NCI-H446 treated with DMSO at 0.1 percent for 48 hours (cell line): ENCODE results near the gene TIAM2.
A peak's percentile ranks its signal among the peaks of the same experiment; 100 is the strongest.
"Not testable (repeated sequence)": the region's sequence is repeated elsewhere in the genome, so short reads cannot be mapped to it uniquely, and the experiment has no call there.

Experiments
- DNase-seq: peaks from one replicate; lab custom pipeline; 2025; lab: John Stamatoyannopoulos, UW

Gene TIAM2

DNA sequence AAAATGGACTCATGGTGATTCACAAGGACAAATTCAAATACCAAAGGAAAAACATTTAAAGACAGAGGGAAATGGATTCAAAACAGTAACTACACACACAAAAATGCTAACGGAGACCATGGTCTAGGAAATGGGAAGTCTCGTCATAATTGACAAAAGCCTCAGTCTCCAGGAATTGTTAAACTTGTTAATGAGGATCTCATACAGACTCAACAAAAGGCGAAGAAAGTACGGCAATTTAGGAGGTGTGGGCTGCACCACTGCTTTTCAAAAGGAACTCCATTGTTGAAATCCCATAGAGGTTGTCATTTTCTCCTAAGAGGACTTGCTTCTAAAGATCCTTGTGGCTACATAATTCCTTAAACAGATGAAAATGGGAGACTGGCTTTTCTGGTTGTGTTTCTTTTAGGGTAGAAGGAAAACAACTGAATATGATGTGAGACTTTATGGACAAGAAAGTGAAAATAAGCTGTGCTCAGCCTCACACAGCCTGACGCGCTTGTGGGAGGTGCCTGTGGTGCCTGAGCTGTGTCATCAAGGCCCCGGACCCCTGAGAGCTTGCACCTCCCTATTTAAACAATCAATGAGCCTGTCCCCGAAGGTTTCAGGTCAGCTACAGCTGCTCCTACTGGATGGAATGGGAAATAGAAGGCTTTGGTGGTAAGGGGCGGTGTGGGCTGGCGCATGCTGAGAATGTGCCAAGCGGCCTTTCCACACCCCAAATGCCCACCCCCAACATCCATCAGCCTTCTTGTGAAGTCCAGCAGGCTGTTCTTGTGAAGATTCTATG, 266.2 kb downstream of the TIAM2 start:
- DNase-seq = no peak

DNA sequence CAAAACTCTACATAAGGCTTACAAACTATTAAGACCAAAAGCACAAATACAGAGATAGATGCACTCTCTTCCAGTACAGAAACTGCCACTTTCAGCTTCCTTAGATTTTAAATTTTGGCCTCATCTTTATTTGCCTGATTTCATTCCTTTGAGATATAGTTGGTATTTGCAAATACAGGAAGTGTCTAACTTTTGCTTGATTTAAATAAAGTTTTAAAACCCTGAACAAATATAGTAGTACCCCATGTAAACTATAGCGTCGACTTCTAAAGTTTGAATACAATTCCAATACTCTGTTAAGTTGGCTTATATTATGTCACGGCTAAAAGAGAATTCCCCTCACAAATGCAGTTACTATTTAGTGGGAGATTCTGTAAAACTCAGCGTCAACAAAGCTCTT, 267.5 kb downstream of the TIAM2 start:
- no peak for DNase-seq

DNA sequence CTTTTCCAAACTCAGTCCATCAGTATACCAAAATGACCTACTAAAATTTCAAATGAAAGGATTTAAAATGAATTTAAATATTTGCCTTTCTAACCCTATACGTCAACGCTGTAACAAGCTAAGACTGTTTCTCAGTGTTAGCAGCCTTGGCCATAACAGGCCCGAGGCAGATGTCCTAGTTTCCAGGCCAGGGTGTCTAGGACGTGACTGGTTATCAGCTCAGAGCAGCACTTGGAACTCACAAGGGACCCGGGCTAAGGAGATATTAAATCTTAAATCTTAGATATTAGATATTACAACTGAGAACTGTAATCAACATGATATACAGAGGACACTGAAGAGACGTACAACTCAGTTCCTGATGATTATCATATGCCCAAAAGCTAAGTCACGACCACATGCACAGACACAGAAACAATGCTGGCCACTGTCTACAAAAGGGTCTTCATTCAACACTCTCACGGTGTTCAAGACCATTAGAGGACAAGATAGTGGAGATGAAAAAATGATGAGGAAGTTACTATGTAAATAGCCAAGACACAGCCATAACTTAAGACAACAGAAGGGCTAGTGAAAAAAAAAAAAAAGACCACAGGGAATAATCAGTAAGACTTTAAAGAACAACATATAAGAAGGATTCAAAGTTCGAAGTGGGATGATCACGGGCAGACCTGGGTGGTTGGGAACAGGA, 268.4 kb downstream of the TIAM2 start, which contains the start of gene CLDN20:
CLDN20 (plus strand) TSS at position 641 of the 691 bp plus-strand sequence. CDS start 11,707 bp downstream, outside the sequence.
- no peak for DNase-seq

DNA sequence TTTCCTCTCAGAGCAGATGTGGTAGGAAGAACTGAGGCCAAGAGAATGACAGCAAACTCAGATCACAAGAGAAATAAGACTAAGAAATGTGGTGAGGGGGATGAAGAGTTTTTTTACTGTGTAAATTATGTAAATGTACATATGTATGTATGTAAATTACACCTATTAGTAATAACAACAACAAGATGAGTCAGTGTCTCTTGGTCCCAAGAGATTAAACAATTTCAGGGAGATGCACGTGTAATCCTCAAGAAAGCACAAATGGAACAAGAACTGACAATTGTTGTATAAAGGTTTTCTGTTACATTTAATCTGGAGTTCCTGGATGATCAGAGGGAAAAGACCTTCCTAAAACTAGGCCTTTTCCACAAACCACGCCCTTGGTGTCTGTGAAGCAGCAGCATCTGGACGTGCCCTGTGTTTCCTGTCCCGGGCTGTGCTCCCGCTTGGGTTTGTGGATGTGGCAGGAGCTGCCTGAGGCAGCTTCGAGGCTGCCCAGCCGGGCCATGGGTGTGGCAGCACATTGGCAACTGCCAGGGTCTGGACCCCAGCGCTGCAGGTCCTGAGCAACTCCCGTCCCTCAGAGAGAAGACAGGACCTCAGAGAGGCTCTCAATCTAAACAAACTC, 269.7 kb downstream of the TIAM2 start:
- no peak for DNase-seq

DNA sequence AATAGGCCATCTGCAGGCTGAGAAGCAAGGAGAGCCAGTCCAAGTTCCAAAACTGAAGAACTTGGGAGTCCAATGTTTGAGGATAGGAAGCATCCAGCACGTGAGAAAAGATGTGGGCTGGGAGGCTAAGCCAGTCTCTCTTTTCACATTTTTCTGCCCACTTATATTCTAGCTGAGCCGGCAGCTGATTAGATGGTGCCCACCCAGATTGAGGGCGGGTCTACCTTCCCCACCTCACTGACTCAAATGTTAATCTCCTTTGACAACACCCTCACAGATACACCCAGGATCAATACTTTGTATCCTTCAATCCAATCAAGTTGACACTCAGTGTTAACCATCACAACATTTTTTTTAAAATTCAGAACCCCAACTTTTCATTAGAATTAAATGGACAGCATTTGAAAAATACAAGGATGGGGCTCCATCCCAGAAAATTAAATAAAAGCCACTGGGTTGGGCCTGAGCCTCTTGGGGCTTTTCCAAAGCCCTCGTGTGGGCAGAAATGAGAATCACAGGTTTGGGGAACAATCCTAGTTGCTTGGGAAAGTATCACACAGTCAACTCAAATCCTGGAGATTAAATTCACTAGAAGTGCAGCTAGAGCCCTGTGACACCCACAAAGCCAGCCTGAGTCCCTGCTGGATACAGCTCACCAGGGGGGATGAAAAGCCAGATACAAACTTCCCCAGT, 270.9 kb downstream of the TIAM2 start:
- no peak for DNase-seq

DNA sequence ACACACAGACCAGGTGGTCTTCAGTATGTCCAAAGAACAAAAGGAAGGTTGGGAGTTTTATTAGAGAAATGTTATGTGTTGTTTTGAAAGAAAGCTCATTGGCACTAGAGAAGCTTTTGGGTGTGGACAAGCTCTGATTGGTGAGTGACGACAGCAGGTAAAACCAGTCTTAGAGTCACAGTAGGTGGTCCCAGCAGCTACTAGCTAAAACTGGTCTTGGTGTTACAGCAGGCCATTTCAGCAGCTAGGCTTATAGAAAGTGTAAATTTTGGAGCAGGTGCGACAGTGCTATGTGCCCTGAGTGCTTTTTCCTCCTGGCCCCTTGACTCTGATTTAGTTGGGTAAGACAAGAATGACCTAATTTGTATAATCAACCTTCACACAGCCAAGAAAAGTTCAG, 272.3 kb downstream of the TIAM2 start:
- DNase-seq = no peak

DNA sequence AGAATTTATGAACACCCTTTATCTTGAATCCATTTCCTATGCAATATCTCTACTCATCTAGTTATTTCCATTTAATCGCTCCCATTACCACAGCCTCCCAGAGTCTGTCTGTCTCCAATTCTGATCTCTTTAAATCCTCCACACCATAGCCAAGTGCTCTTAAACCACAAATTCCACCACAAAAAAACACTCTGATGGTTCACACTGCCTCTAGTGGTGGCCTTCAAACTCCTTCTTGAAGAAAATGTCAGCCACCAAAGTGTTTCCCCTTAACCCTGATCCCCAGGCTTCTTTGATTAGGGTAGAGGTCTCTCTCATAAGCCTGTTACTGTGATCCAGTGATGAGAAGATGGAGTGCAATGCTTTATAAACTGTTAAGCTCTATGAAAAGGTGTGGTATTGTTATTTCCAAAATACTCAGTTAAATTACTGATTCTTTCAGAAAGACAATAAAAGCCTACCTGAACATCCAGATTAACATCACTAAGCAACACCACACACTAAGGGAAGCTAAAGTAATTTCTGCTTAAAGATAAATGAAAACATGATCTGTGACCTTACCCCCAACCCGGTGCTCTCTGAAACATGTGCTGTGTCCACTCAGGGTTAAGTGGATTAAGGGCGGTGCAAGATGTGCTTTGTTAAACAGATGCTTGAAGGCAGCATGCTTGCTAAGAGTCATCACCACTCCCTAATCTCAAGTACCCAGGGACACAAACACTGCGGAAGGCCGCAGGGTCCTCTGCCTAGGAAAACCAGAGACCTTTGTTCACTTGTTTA, 273.2 kb downstream of the TIAM2 start:
- not testable (repeated sequence) for DNase-seq

DNA sequence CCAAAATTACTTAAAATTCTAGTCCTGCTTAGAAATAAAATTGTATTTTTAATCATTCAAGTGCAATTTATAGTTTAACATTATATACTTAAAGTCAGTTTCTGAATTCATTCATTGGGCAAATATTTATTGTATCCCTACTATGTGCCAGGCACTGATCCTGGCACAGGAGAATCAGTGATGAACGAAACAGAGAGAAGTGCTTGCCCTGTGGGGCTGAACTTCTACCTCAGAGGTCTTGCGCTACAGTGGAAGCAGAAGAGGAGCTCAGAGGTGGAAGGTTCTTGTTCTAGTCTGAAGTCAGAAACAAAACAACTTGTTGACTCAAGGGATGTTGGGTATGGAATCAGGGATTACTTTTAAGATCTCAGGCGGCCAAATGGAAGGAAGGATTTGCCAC, 274.6 kb downstream of the TIAM2 start:
- no peak for DNase-seq

DNA sequence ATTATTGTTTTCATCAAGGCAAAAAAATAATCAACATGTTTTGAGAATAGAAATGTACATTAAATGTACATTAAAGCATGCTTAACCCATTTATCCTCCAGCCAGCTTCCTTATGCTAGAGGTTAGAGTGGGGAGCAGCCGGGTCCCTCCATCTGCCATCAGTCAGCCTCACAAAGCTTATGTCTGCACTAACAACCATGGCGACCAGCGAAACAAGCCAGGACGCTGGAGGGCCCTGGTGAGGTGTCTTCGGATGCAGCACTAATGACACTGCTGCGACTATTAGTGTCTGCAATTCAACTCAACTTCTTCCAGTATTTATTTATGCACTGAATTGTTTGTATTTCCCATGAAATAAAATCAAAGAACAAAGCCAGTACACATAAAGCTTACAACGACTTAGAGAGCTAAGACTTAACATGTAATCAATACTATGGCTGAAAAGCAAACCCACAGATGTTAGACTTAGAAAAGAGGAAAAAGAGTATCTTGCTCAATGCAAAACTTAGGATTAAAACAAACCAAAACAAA, 275.5 kb downstream of the TIAM2 start:
- no peak for DNase-seq

DNA sequence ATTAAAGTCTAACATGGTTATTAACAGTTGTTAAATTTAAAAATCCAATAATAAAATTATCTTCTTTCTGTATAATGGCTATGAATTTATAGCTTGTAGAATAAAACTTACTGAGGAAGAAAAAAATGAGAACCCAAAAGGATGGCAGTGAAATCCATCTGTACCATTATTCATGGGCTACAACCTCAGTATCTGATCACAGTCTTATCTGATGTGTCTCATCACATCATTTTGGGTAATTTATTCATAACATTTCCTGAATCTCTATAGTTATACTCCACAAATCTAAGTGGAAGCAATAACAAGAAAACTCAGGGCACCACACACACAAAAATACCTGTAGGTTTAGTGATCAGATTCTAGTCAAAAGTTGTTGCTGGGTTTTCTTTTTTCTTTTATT, 276.0 kb downstream of the TIAM2 start:
- no peak for DNase-seq

DNA sequence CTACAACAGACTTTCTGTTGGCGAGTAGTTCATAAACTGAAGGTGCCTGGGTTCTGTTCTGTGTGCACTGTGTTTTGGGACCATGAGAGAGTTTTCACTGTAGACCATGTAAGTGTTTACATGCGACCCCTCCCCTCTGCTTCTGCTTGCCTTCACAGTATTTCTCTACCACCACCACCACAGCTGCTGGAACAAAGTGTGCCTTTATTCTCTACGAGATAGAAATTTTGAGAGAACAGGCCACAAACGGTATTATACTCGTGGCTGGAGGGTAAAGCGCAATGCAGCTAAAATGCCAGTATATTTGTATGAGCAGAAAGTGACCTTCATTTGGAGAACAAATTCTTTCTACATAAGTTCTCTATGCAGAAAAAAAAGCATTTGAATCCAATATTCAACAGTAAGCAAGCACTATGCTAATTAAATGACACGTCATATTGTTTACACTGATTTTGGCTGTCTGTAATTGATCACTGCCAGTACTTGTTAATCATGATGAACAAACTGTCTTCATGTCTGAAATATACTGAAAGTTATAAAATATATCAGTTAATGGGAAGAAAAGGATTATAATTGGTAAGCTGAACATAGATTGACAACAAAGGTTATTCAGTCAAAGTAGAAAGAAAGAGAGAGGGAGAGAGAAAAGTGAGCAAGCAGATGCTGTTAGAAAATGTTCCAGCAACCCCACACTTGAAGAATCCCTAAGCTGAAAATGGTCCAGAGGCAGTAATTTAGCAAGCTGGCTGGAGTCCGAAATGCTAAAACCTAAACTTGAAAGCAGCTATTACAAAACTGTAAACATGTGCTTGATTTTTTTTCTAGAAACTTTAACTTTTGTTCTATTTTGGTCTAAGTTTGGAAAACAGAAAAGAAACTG, 277.5 kb downstream of the TIAM2 start:
- peak; percentile 23 for DNase-seq

DNA sequence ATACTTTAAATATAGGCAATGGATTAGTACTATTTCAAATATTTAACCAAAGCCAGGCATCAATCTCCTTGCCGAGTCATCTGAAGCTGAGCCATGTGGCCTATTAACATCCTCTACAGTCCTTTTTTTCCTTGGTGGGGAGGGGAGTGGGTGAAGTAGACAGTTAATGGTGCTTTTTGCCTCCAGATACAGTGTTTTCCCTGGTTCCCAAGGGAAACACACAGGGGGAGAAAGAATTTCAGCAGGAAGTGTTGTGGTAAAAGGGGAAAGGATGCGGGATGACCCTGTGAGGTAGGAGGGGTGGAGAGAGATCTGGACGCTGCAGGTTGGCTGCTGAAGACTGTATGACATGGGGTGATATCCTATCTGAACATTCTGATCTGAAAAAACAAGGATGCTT, 278.3 kb downstream of the TIAM2 start:
- DNase-seq = peak; percentile 38

DNA sequence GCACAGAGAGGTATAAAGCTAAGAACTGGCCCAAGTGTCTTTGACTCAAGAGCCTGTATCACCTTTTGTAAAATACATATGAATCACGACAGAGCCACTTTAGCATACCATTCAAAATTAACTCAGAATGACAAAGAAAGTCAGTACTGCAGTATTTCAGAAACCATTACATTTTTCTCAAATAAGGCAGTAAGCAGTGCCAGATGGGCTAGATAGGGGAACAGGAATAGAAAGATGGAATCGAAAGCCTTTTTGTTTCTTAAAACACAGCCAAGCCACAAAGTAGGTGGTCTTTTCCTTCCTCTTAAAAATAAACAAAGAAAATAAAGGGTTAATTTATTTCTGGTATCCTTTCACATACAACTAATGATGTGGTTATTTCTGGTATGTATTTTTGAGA, 279.0 kb downstream of the TIAM2 start:
- no peak for DNase-seq

DNA sequence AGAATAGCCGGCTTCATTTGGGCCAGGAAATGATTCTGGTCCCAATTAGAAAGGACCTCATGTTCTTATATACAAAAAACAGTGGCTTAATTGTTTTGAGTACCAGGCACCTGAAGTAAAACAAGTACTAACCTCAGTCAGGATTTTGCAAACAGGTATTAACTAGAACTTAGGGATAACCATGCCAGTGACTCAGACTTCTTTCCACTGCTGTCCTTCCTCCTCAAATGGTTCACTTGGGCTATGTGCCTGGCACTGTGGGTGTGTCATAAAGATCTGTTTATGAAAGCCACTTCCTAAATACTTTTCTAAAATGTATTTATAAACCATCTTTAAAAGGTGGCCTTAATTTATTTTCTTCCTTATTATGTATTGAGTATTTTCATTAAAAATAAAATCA, 279.4 kb downstream of the TIAM2 start:
- no peak for DNase-seq

DNA sequence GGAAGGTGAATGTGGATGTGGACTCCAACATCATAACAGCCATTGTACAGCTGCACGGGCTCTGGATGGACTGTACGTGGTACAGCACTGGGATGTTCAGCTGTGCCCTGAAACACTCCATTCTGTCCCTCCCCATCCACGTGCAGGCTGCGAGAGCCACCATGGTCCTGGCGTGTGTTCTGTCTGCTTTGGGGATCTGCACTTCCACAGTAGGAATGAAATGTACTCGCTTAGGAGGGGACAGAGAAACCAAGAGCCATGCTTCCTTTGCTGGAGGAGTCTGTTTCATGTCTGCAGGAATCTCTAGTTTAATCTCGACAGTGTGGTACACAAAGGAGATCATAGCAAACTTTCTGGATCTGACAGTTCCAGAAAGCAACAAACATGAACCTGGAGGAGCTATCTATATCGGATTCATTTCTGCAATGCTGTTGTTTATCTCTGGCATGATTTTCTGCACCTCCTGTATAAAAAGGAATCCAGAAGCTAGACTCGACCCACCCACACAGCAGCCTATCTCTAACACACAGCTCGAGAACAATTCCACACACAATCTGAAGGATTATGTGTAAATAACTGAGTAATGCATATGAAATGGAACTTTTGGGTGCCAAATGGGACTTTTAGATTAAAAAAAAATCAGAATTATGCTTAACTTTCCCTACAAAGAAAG, 280.8 kb downstream of the TIAM2 start:
- DNase-seq = no peak

DNA sequence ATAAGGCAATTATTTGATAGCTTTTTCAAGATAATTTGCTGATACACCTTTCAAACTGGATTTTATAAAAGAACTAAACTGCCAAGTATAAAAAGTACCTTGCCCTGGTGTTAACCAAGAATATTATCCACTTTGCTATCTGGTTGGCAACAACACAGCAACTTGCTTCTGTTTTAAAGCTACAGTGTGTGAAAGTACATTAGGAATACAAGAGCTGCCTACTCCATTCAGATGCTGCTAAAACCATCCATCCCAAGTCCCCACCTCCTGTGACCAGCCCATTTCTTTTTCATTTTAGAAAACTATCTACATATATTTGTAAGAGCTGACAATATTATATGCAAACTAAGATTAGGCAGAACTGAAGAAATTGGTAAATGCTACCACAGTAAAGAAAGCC, 281.5 kb downstream of the TIAM2 start:
- no peak for DNase-seq

DNA sequence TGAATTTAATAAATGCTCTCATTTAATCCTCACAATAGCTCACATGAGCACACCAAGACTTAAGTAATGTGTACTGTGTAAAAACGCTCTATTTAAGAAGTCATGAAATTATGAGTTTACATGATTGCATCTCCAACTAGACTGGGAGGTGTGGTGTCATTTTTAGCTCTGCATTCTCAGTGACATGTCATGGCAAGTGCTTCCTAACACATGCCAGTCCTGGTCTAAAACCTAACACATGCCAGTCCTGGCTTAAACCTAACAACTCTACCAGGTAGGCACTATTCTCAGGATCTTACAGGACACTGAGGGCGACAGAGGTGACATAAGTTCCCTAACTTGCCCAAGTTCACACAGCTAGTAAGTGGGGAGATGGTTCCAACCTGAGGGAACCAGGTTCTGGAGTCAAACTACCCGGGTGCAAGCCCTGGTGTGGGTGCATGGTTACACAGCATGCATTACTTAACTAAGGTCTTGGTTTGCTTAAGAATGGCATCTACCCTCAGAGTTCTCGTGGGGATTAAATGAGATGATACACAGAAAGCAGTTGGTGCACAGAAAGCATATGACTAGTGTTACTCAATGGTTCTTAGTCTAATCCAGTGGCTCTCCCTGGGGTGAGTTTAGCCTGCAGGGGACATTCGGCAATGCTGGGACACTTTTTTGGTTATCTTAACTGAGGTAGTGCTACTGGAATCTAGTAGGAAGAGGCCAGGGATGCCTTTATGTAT, 283.4 kb downstream of the TIAM2 start:
- DNase-seq = no peak

DNA sequence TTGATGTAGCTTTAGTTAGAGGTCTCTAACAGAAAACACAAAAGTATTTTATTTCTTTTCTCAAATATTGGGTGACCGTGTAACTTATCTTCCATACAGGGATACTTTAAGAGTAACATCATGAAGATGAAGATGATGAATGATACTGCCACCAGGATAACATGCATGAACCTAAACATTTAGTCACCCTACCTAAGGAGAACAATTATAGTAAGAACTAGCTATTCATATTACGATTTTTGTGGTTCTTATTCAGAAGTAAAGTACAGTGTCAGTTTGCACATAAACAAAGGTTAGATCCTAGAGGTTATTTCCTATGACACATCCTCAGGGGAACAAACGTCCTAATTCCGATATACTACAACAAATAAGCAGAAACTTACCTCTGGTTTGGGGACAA, 289.7 kb downstream of the TIAM2 start:
- DNase-seq = no peak

DNA sequence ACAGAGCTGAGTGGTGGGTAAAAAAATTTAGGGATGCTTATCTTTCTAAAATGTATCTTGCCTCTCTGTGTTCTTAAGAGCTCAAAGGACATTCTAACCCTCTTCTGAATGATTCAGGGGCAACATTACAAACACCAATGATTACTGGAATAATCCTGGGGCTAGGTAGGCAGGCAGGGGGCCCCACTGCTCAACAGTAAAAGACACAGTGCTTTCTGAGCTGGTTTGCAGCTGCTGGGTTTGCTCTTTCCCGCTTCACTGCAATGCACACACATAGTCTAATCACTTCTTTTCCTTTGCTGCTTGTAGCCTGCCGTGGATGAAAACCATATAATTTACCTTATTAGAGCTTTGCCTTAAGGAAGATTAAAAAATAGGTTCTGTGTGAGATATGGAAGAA, 292.6 kb downstream of the TIAM2 start:
- DNase-seq = no peak
